ENCODE data around the gene NMBR. TPM values are rescaled to one million over a fixed set of nuclear protein-coding genes. Genes with fewer than 3 reads are reported as not detected.
"Not testable (repeated sequence)": the region's sequence is repeated elsewhere in the genome, so short reads cannot be mapped to it uniquely, and the experiment has no call there.

NMBR gene
- polyA plus RNA-seq, 4 donors = 0.29 to 0.33 (median 0.32) TPM

- no peak for DNase-seq (ENCODE audit: low read depth in 4 of 4, low spot score in 3 of 4)
Observed at GRCh38 chr6:142071981-142072380, 74.9 kb downstream of the NMBR start.

- DNase-seq (ENCODE audit: low read depth in 4 of 4, low spot score in 3 of 4) = no peak
Observed at GRCh38 chr6:142068416-142068815, 78.5 kb downstream of the NMBR start.

GRCh38 chr6:142062861-142063260, 84.1 kb downstream of the NMBR start:
- not testable (repeated sequence) for DNase-seq (ENCODE audit: low read depth in 4 of 4, low spot score in 3 of 4)

DNA sequence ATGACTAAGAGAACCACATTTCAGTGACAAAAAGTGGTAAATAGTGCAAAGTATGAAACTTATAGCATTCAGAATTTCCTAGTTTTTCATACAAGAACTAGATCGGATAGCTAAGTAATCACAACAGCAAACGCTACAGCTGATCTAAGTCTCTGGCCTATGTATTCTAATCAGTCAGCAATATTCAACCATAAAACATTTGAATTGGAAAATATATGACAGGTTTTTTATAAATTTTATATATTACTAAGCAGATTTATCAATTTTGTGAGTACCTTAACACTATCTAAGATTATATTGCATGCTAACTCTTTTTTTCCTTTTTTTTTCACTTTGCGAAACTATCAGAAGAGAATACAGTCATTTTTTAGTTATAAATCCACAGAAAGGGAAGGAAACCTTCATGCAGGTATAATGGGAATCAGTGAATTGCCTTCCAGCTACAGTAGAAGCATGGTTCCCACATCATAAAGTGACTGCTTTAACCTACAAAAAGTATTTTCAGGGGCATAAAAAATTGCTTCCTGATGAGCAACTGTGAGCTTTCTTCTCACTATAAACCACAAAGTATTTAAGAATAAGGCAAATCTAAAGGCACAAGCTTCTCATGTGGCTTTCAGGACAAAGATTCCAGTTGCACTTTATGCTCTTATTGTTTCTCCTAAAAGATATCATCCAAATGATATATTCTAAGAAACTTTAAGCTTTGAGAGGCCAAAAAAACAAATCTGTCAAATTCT, 88.2 kb downstream of the NMBR start:
- no peak for DNase-seq (ENCODE audit: low read depth in 4 of 4, low spot score in 3 of 4)

GRCh38 chr6:142055219-142055618, 91.7 kb downstream of the NMBR start:
- no peak for DNase-seq (ENCODE audit: low read depth in 4 of 4, low spot score in 3 of 4)

DNA sequence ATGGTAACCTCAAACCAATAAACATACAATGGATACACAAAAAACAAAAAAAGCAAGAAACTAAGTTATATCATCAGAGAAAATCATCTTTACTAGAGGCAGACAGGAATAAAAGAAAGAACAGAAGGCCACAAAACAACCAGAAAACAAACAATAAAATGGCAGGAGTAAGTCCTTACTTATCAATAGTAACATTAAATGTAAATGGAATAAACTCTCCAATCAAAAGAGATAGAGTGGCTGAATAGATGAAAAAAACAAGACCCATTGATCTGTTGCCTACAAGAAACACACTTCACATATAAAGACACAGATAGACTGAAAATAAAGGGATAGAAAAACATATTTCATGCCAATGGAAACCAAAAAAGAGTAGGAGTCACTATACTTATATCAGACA, 95.5 kb downstream of the NMBR start:
- DNase-seq (ENCODE audit: low read depth in 4 of 4, low spot score in 3 of 4) = no peak

DNA sequence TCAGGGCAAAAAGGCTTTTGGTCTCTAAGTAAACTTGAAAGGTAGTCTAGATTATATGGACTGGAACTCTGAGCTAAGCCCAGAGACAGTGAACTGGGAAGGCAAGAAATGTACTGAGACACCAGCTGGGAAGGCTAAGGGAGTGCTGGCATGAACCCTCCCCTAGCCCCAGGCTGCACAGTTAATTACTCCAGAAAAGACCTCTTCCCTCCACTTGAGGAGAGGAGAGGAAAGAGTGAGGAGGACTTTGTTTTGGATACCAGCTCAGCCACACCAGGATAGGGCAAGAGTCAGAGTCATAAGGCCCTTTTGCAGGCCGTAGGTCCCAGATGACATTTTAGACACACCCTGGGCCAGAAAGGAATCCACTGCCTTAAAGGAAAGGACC, 98.3 kb downstream of the NMBR start:
- no peak for DNase-seq (ENCODE audit: low read depth in 4 of 4, low spot score in 3 of 4)

DNA sequence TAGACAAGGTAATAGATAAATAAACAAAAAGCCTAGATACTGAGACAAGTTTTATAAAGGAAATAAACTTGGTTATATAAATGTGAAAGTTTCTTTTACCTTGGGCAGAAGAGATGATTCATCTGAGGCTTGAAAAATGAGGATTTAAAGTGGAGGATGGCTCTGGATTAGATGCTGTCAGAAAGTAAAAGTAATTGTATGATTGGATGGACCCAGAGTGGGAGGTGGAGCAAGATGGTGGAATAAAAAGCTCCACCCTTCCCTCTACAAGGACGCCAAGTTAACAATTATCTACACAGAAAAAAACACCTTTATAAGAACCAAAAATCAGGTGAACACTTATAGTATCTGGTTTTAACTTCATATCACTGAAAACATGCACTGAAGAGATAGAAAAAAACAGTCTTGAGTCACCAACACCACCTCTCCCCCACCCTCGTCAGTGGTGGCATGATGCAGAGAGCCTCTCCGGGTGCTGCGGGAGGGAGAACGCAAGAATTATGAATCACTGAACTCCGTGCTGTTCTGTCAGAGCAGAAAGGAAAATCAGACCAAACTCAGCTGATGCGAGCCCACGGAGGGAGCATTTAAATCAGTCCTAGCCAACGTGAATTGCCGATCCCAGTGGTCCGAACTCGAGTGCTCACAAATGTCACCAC, 98.9 kb downstream of the NMBR start:
- no peak for DNase-seq (ENCODE audit: low read depth in 4 of 4, low spot score in 3 of 4)

DNA sequence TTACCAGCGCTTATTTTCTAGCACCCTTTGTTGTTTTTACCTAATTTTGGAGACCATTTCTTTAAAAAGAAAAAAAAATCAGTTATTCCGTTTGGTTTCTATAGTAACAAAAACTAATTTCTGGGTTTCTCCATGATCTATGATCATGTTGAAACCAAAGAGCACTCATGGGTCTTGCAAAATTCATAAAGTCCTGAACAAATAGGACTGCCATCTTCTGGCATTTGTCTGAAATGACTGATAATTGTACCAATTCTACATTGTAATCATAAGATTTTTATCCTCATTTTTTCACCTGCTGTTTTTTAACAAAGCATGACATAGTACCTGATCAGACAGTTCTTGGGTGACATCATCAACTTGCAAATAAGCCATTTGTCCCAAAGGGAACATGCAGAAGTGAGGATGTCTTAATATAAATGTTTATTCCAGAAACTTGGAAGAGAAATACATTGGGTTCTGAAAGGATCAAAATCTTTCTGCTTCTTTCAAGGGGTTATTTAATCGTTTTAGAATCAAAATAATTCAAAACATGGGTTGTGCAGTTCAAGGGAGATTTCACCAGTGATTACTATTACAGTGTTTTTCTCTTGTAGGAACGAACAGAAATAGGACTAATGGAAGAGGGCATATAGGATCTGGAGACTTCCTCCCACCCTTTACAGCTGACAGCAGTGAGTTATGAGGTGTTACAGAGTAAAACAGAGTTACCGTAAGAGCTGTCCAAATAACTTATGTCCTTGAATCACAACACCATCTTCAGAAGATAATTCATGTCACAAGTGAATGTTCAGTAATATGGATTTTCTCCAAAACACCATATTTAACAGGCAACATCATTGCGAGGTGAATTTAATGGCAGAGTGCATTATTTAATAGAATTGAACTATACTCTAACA, 101.3 kb downstream of the NMBR start:
- no peak for DNase-seq (ENCODE audit: low read depth in 4 of 4, low spot score in 3 of 4)

- no peak for DNase-seq (ENCODE audit: low read depth in 4 of 4, low spot score in 3 of 4)
Observed at GRCh38 chr6:142035890-142036289, 111.0 kb downstream of the NMBR start.

- DNase-seq (ENCODE audit: low read depth in 4 of 4, low spot score in 3 of 4) = no peak
Observed at GRCh38 chr6:142031035-142031434, 115.9 kb downstream of the NMBR start.

GRCh38 chr6:142030115-142030619, 116.8 kb downstream of the NMBR start:
- DNase-seq (ENCODE audit: low read depth in 4 of 4, low spot score in 3 of 4) = no peak

GRCh38 chr6:142028527-142028926, 118.4 kb downstream of the NMBR start:
- no peak for DNase-seq (ENCODE audit: low read depth in 4 of 4, low spot score in 3 of 4)

- not testable (repeated sequence) for DNase-seq (ENCODE audit: low read depth in 4 of 4, low spot score in 3 of 4)
Observed at GRCh38 chr6:142027804-142028203, 119.1 kb downstream of the NMBR start.

DNA sequence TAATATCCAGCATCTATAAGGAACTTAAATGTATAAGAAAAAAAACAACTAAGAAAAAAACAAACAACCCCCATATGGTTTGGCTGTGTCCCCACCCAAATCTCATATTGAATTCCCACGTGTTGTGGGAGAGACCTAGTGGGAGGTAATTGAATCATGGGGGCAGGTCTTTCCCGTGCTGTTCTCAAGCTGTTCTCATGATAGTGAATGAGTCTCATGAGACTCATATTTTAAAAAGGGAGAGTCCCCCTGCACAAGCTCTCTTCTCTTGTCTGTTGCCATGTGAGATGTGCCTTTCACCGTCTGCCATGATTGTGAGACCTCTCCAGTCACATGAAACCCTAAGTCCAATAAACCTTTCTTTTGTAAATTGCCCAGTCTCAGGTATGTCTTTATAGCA, 119.8 kb downstream of the NMBR start:
- DNase-seq (ENCODE audit: low read depth in 4 of 4, low spot score in 3 of 4) = no peak

DNA sequence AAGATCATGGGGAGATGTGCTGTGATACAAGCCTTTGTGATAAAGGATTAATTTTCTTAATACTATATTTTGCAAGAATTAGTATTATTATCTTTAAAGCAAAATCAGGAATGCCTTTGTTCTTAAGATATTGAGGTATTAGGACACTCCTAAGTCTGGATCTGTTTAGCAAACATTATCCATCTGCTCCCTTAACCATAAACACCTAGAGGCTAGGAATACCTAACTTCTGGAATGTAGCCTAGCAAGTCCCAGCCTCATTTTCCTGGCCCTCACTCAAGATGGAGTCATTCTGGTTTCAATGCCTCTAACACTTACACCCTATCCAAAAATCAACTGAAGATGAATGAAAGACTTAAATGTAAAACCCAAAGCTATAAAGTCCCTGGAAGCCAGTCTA, 120.5 kb downstream of the NMBR start:
- no peak for DNase-seq (ENCODE audit: low read depth in 4 of 4, low spot score in 3 of 4)

Other genes starting within 250 kb of the NMBR start
- not detected for gene GJE1, start 14.2 kb downstream of the NMBR start, polyA plus RNA-seq (ENCODE audit: insufficient read length in 4 of 4)
- gene VTA1, start 141 bp upstream of the NMBR start, polyA plus RNA-seq (ENCODE audit: insufficient read length in 4 of 4) = 10 to 100 TPM; 66.7 to 94.0 (median 74.0) TPM
- 10 to 100 TPM; 15.1 to 37.8 (median 33.0) TPM for gene ADGRG6, start 154.9 kb upstream of the NMBR start, polyA plus RNA-seq (ENCODE audit: insufficient read length in 4 of 4)

All from left renal pelvis (tissue), 4 donors.